CD14-positive monocyte (primary cell): ENCODE measurements around the gene CDK5RAP2. TPM values are rescaled to one million over a fixed set of nuclear protein-coding genes. Genes with fewer than 3 reads are reported as not detected.

Experiments used
- DNase-seq, 3 donors: peaks; one replicate each; pipeline ENCODE4 v3.0.0-alpha.2; 2011 to 2022
- H2AFZ ChIP-seq: 2 replicates; pipeline ENCODE4 v1.6.0; 2012; ENCODE audit warnings: mild to moderate bottlenecking, low read depth, low read length, inconsistent platforms; ENCODE audit not compliant: insufficient read depth, poor library complexity, severe bottlenecking
- H3K27ac ChIP-seq, 2 donors: 1 replicate in 1 of 2; 2 replicates in 1 of 2; pipeline ENCODE4 v1.5.1; 2012 to 2013; ENCODE audit warnings: low read length in 2 of 2, control low read depth in 1 of 2, inconsistent platforms in 1 of 2, low read depth in 1 of 2, mild to moderate bottlenecking in 1 of 2
- H3K27me3 ChIP-seq, 2 donors: one replicate each; pipeline versions ENCODE4 v1.6.0 to v1.6.1; 2011 to 2013; ENCODE audit warnings: low read length in 2 of 2; ENCODE audit not compliant: control insufficient read depth in 2 of 2, insufficient read depth in 2 of 2
- H3K36me3 ChIP-seq, 2 donors: replicated peaks in 1 of 2; 1 replicate in 1 of 2; 2 replicates in 1 of 2; pipeline versions ENCODE4 v1.5.1 to v1.6.1; 2012 to 2013; ENCODE audit warnings: low read length in 2 of 2, control low read depth in 1 of 2, inconsistent platforms in 1 of 2, mild to moderate bottlenecking in 1 of 2; ENCODE audit not compliant: insufficient read depth in 2 of 2, control insufficient read depth in 1 of 2
- H3K4me1 ChIP-seq, 2 donors: 1 replicate in 1 of 2; 2 replicates in 1 of 2; pipeline versions ENCODE4 v1.5.1 to v1.6.1; 2012 to 2013; ENCODE audit warnings: low read length in 2 of 2, control low read depth in 1 of 2, inconsistent platforms in 1 of 2, mild to moderate bottlenecking in 1 of 2, moderate library complexity in 1 of 2; ENCODE audit not compliant: insufficient read depth in 2 of 2, control insufficient read depth in 1 of 2
- H3K4me2 ChIP-seq: replicated peaks from 2 replicates; pipeline ENCODE3; 2012; ENCODE audit warnings: low read length, moderate library complexity, mild to moderate bottlenecking; ENCODE audit not compliant: poor library complexity, severe bottlenecking; ENCODE audit errors: extremely low read depth
- H3K4me3 ChIP-seq, 3 experiments: fragments of 200-600 bp in 1 of 3; sonication (generic) in 1 of 3; replicated peaks in 1 of 3; 1 replicate in 2 of 3; 2 replicates in 1 of 3; pipeline ENCODE4 v1.5.1; 2011 to 2013; ENCODE audit warnings: low read length in 3 of 3, mild to moderate bottlenecking in 3 of 3, control low read depth in 2 of 3, low read depth in 2 of 3, inconsistent platforms in 1 of 3, moderate library complexity in 1 of 3
- H3K79me2 ChIP-seq: 2 replicates; pipeline ENCODE4 v1.6.0; 2012; ENCODE audit warnings: mild to moderate bottlenecking, control low read depth, inconsistent platforms, low read length, moderate library complexity; ENCODE audit not compliant: insufficient read depth
- H3K9ac ChIP-seq: 2 replicates; pipeline ENCODE4 v1.6.0; 2017; ENCODE audit warnings: low read length, mild to moderate bottlenecking; ENCODE audit not compliant: insufficient read depth, poor library complexity, severe bottlenecking
- H3K9me3 ChIP-seq, 2 donors: replicated peaks in 1 of 2; 1 replicate in 1 of 2; 2 replicates in 1 of 2; pipeline versions ENCODE4 v1.5.1 to v1.6.1; 2012 to 2013; ENCODE audit warnings: low read length in 2 of 2, control low read depth in 1 of 2; ENCODE audit not compliant: control insufficient read depth in 1 of 2, insufficient read depth in 1 of 2
- H4K20me1 ChIP-seq: 2 replicates; pipeline ENCODE4 v1.6.0; 2012; ENCODE audit warnings: mild to moderate bottlenecking, low read length, control low read depth, moderate library complexity; ENCODE audit not compliant: insufficient read depth
- H3K27ac Mint-ChIP-seq, 7 donors: one replicate each; pipeline ENCODE4 v1.8.0; 2020; ENCODE audit warnings: mild to moderate bottlenecking in 7 of 7, mixed read lengths in 7 of 7, moderate library complexity in 6 of 7, inconsistent platforms in 2 of 7
- H3K27me3 Mint-ChIP-seq, 3 donors: one replicate each; pipeline ENCODE4 v1.8.0; 2021 to 2022; ENCODE audit warnings: low read depth in 3 of 3, mild to moderate bottlenecking in 3 of 3, mixed read lengths in 3 of 3, moderate library complexity in 3 of 3, inconsistent platforms in 1 of 3
- H3K36me3 Mint-ChIP-seq, 2 donors: one replicate each; pipeline ENCODE4 v1.8.0; 2020; ENCODE audit warnings: mixed read lengths in 2 of 2, inconsistent platforms in 1 of 2, mild to moderate bottlenecking in 1 of 2
- H3K4me1 Mint-ChIP-seq: one replicate; pipeline ENCODE4 v1.8.0; 2020; ENCODE audit warnings: mild to moderate bottlenecking, mixed read lengths
- H3K4me3 Mint-ChIP-seq, 2 donors: one replicate each; pipeline ENCODE4 v1.8.0; 2020; ENCODE audit warnings: mild to moderate bottlenecking in 2 of 2, mixed read lengths in 2 of 2, moderate library complexity in 1 of 2
- H3K9me3 Mint-ChIP-seq, 7 donors: one replicate each; pipeline ENCODE4 v1.8.0; 2020 to 2022; ENCODE audit warnings: mixed read lengths in 7 of 7, mild to moderate bottlenecking in 6 of 7, moderate library complexity in 6 of 7, inconsistent platforms in 2 of 7
- CTCF ChIP-seq: fragments of 200-600 bp; IDR thresholded peaks from one replicate; pipeline ENCODE4 v1.8.0; 2022; ENCODE audit warnings: antibody characterized with exemption, mild to moderate bottlenecking
- WGBS: methylation state at CpG from one replicate; pipeline ENCODE4 v1.1.5; 2013; ENCODE audit warnings: missing lambda C conversion rate; ENCODE audit not compliant: insufficient coverage; 5-methylcytosine and 5-hydroxymethylcytosine counted together
- intact Hi-C, 2 donors: fragments of 100-400 bp; cut with micrococcal nuclease; formaldehyde crosslinking; loops; one replicate each; pipeline versions ENCODE4 v1.15.0 to v1.15.1; 2023
- polyA plus RNA-seq, 3 donors: library from polyadenylated mRNA; depleted of rRNA in 1 of 3; unstranded in 2 of 3; stranded (reverse) in 1 of 3; fragments of 300-500 nt in 2 of 3; fragments of >200 nt in 1 of 3; fragmentation: Illumina TruSeq in 2 of 3; gene quantifications; 1 replicate in 2 of 3; 2 replicates in 1 of 3; pipeline ENCODE4 v1.2.3, GENCODE V29; 2012 to 2021

The CDK5RAP2 gene
- polyA plus RNA-seq, 3 donors, result 2.0 to 13.7 (median 6.1) TPM

- H3K4me1 ChIP-seq, result no peaks in the 10 kb centered on the region
Measured at GRCh38 chr9:120387257-120388002, 192.5 kb downstream of the CDK5RAP2 start.

More at GRCh38 chr9:120387257-120388002, 192.5 kb downstream of the CDK5RAP2 start:
- no peak for DNase-seq
- H3K9me3 Mint-ChIP-seq, result peaks cover 0 to 1% (median 0%) of the 10 kb centered on the region in 7 donors
- Histone ChIP-seq H4K20me1 (no peaks in the 10 kb centered on the region), H3K79me2 (no peaks in the 10 kb centered on the region), H2AFZ (no peak overlapping the region), H3K4me2 (no peak overlapping the region), H3K9ac (no peak overlapping the region), H3K36me3 (peaks cover 38 to 60% of the 10 kb centered on the region in 2 donors), H3K27me3 (no peaks in the 10 kb centered on the region), H3K27ac (no peak overlapping the region), H3K4me3 (no peak overlapping the region), H3K9me3 (no peaks in the 10 kb centered on the region)
- intact Hi-C loops, result no loop called here
- peak overlapping the region in 1 of 7 donors; percentile 21 for H3K27ac Mint-ChIP-seq
- WGBS, result 66% methylated on average over 10 of the region's 14 CpGs
- H3K4me3 Mint-ChIP-seq, result no peak overlapping the region
- peaks cover 0 to 1% (median 1%) of the 10 kb centered on the region in 3 donors for H3K27me3 Mint-ChIP-seq
- H3K36me3 Mint-ChIP-seq, result peaks cover 47 to 60% of the 10 kb centered on the region in 2 donors
- TF ChIP-seq CTCF, result no peak
- H3K4me1 Mint-ChIP-seq, result no peaks in the 10 kb centered on the region
